ENCODE data around the gene USP22.

- TF ChIP-seq YY1 (IDR thresholded peaks at IDR 0.05; ENCODE audit: insufficient read depth, insufficient read length) = no peak
- no peak for TF ChIP-seq ZNF274 (IDR thresholded peaks at IDR 0.05; ENCODE audit: low read depth, low read length)
- TF ChIP-seq SUZ12 (IDR thresholded peaks at IDR 0.05; ENCODE audit: extremely low read depth, insufficient read depth, insufficient read length) = no peak
Measured at GRCh38 chr17:21034340-21035235, 8.2 kb downstream of the USP22 start.

Data from NT2/D1 (cell line).